HEK293 (cell line): ENCODE measurements around the gene LPAR2.

ENCODE experiments used
- CTCF ChIA-PET: fragments of 350-600 bp; formaldehyde crosslinking; extraction: SDS; loops from one replicate; lab custom pipeline; 2021; ENCODE audit warnings: antibody characterized with exemption; lab: Yijun Ruan, JAX
- POLR2A ChIA-PET: fragments of 300-600 bp; formaldehyde crosslinking; extraction: SDS; loops from one replicate; lab custom pipeline; 2020; ENCODE audit warnings: antibody characterized with exemption, inconsistent platforms; lab: Yijun Ruan, JAX
- H3K27ac ChIP-seq: fragments of 200-500 bp; sonication (Bioruptor generic); 2 replicates; pipeline ENCODE4 v1.5.1; 2014; ENCODE audit warnings: low read depth, low read length, control low read depth, inconsistent platforms; ENCODE audit errors: extremely low read depth
- H3K36me3 ChIP-seq, 2 experiments: fragments of 200-500 bp in 1 of 2; sonication (Bioruptor generic) in 1 of 2; 1 replicate in 1 of 2; 2 replicates in 1 of 2; pipeline ENCODE4 v1.5.1; 2014 to 2017; ENCODE audit warnings: inconsistent platforms in 2 of 2, low read length in 2 of 2; ENCODE audit not compliant: control insufficient read depth in 2 of 2, insufficient read depth in 1 of 2
- H3K4me1 ChIP-seq: fragments of 200-500 bp; sonication (Bioruptor generic); 2 replicates; pipeline ENCODE4 v1.5.1; 2014; ENCODE audit warnings: mild to moderate bottlenecking, low read length, inconsistent platforms; ENCODE audit not compliant: control insufficient read depth, insufficient read depth
- H3K4me3 ChIP-seq: 2 replicates; pipeline ENCODE4 v1.5.1; 2011; ENCODE audit warnings: low read depth, mild to moderate bottlenecking, control low read depth, low read length, moderate library complexity
- H3K9me3 ChIP-seq: fragments of 200-500 bp; sonication (Bioruptor generic); 2 replicates; pipeline ENCODE4 v1.5.1; 2014; ENCODE audit warnings: low read depth, low read length, inconsistent platforms; ENCODE audit not compliant: control insufficient read depth, insufficient read depth
- GLI2 ChIP-seq: fragments of 450-650 bp; formaldehyde crosslinking; IDR thresholded peaks from 2 replicates; pipeline ENCODE4; 2017; ENCODE audit warnings: missing biosample characterization, missing genetic modification characterization, low read depth, borderline replicate concordance
- IKZF3 ChIP-seq: fragments of 450-650 bp; IDR thresholded peaks from 2 replicates; pipeline ENCODE4 v1.5.0; 2018; ENCODE audit warnings: missing biosample characterization, mild to moderate bottlenecking, missing genetic modification characterization, moderate library complexity
- PATZ1 ChIP-seq: fragments of 450-650 bp; formaldehyde crosslinking; IDR thresholded peaks from 2 replicates; pipeline ENCODE4 v1.5.1; 2016; ENCODE audit warnings: missing biosample characterization, missing genetic modification characterization
- RBAK ChIP-seq: fragments of 450-650 bp; formaldehyde crosslinking; IDR thresholded peaks from 2 replicates; pipeline ENCODE4 v1.5.1; 2016; ENCODE audit warnings: missing biosample characterization, missing genetic modification characterization
- SP2 ChIP-seq: fragments of 450-650 bp; formaldehyde crosslinking; IDR thresholded peaks from 2 replicates; pipeline ENCODE4 v1.5.1; 2016; ENCODE audit warnings: missing biosample characterization, missing genetic modification characterization
- SP3 ChIP-seq: fragments of 450-650 bp; formaldehyde crosslinking; IDR thresholded peaks from 2 replicates; pipeline ENCODE4 v1.5.1; 2016; ENCODE audit warnings: missing biosample characterization, missing genetic modification characterization
- YY1 ChIP-seq: fragments of 450-650 bp; formaldehyde crosslinking; IDR thresholded peaks from 2 replicates; pipeline ENCODE4 v1.5.1; 2018; ENCODE audit warnings: missing biosample characterization, missing genetic modification characterization
- ZBTB7A ChIP-seq: fragments of 450-650 bp; formaldehyde crosslinking; IDR thresholded peaks from 2 replicates; pipeline ENCODE4 v1.5.1; 2016; ENCODE audit warnings: low read depth, missing biosample characterization, missing genetic modification characterization
- ZEB2 ChIP-seq: fragments of 450-650 bp; formaldehyde crosslinking; IDR thresholded peaks from 2 replicates; pipeline ENCODE4 v1.5.1; 2016; ENCODE audit warnings: missing biosample characterization, missing genetic modification characterization
- ZFHX2 ChIP-seq: fragments of 450-650 bp; formaldehyde crosslinking; conservative IDR thresholded peaks from 2 replicates; pipeline ENCODE4 v1.5.1; 2016; ENCODE audit warnings: missing biosample characterization, missing genetic modification characterization
- ZFP69B ChIP-seq: fragments of 450-650 bp; formaldehyde crosslinking; IDR thresholded peaks from 2 replicates; pipeline ENCODE4 v1.5.1; 2016; ENCODE audit warnings: missing biosample characterization, missing genetic modification characterization
- ZIC2 ChIP-seq: fragments of 450-650 bp; formaldehyde crosslinking; IDR thresholded peaks from 2 replicates; pipeline ENCODE4 v1.5.1; 2016; ENCODE audit warnings: missing biosample characterization, missing genetic modification characterization
- ZNF121 ChIP-seq: fragments of 450-650 bp; formaldehyde crosslinking; IDR thresholded peaks from 2 replicates; pipeline ENCODE4 v1.5.1; 2016; ENCODE audit warnings: missing biosample characterization, missing genetic modification characterization
- ZNF140 ChIP-seq: fragments of 450-650 bp; formaldehyde crosslinking; IDR thresholded peaks from 2 replicates; pipeline ENCODE4 v1.5.1; 2016; ENCODE audit warnings: missing biosample characterization, missing genetic modification characterization
- ZNF175 ChIP-seq: fragments of 450-650 bp; formaldehyde crosslinking; IDR thresholded peaks from 2 replicates; pipeline ENCODE4 v1.5.1; 2016; ENCODE audit warnings: missing biosample characterization, missing genetic modification characterization
- ZNF274 ChIP-seq, 2 experiments: fragments of 200-500 bp in 1 of 2; fragments of 450-650 bp in 1 of 2; sonication (Bioruptor generic) in 1 of 2; formaldehyde crosslinking in 1 of 2; IDR thresholded peaks; 2 replicates each; pipeline versions ENCODE4 v1.5.1 to v1.6.1; 2014 to 2016; ENCODE audit warnings: borderline replicate concordance in 1 of 2, inconsistent platforms in 1 of 2, low read length in 1 of 2, missing biosample characterization in 1 of 2, missing genetic modification characterization in 1 of 2
- ZNF560 ChIP-seq: fragments of 450-650 bp; formaldehyde crosslinking; IDR thresholded peaks from 2 replicates; pipeline ENCODE4 v1.5.1; 2017; ENCODE audit warnings: missing biosample characterization, missing genetic modification characterization, borderline replicate concordance
- ZNF600 ChIP-seq: fragments of 450-650 bp; formaldehyde crosslinking; IDR thresholded peaks from 2 replicates; pipeline ENCODE4 v1.5.1; 2016; ENCODE audit warnings: missing biosample characterization, missing genetic modification characterization
- ZNF623 ChIP-seq: fragments of 450-650 bp; formaldehyde crosslinking; IDR thresholded peaks from 2 replicates; pipeline ENCODE4 v1.5.1; 2016; ENCODE audit warnings: missing biosample characterization, missing genetic modification characterization
- ZNF843 ChIP-seq: fragments of 450-650 bp; formaldehyde crosslinking; IDR thresholded peaks from 2 replicates; pipeline ENCODE4 v1.5.1; 2016; ENCODE audit warnings: missing biosample characterization, missing genetic modification characterization
- TF ChIP-seq, protein P1 (sequence below): fragments of 450-650 bp; formaldehyde crosslinking; conservative IDR thresholded peaks from 2 replicates; pipeline ENCODE4 v1.5.1; 2016; ENCODE audit warnings: low read depth, missing biosample characterization, missing genetic modification characterization

Gene LPAR2

GRCh38 chr19:19628501-19629134 is 598 bp upstream of the LPAR2 start:
- H3K27ac ChIP-seq: no peak overlapping the region
- H3K36me3 ChIP-seq: peaks cover 0 to 14% of the 10 kb centered on the region in 2 experiments; a peak in 2 of 3 replicates
- TF ChIP-seq ZNF600 (tag by site-specific recombination) (0 out of 2 replicates have a peak, but pooled peaks have one; percentile 23), ZEB2 (tag by site-specific recombination) (no peak)
- ChIA-PET CTCF (interaction anchor here (0.9 to 1.0 kb wide), 2 partner anchors 15 to 96 kb away, joined by 4 read pairs; no protein-coding TSS in a partner anchor), POLR2A (interaction anchor here (0.5 to 0.6 kb wide), 2 partner anchors 15 to 72 kb away, joined by 3 to 4 read pairs; no protein-coding TSS in a partner anchor)
- peak overlapping the region; percentile 40 for H3K4me3 ChIP-seq
- H3K9me3 ChIP-seq: no peaks in the 10 kb centered on the region
- H3K4me1 ChIP-seq: no peaks in the 10 kb centered on the region

DNA sequence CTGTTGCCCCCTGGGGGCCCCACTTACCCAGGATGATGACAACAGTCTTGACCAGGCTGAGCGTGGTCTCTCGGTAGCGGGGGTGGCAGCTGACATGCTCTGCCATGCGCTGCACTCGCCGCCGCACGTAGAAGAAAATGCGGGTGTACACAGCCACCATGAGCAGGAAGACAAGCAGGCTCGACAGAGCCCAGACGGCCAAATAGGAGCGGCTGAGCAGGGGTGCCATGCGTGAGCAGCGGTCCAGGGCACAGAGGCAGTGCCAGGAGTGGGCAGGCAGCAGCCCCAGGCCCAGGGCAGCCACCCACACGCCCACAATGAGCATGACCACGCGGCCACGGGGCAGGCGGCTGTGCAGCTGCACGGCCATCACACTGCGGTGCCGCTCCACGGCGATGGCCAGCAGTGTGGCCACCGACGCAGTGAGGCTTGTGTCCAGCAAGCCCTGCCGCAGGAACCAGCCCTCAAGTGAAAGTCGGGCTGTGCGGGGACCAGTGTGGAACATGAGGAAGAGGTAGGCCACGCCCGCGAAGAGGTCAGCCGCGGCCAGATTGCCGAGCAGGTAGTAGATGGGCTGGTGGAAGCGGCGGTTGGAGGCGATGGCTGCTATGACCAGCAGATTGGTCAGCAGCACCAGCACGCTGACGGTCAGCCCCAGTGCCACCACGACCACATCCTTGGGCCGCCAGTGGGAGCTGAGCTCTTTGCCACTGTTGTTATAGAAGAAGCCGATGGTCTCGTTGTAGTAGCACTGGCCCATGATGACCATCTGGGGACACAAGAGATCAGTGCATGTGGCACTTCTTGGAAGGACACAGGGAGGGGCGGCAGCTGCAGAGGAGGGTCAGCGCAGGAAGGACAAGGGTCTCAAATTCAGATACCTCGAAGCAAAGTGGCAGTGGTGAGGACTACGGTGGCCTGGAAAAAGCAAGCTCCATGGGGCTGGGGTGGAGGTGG is 1.2 kb downstream of the LPAR2 start:
- Histone ChIP-seq H3K9me3 (no peaks in the 10 kb centered on the region), H3K36me3 (peaks cover 0 to 5% of the 10 kb centered on the region in 2 experiments; a peak in 2 of 3 replicates), H3K4me3 (no peak overlapping the region), H3K27ac (peak overlapping the region; percentile 49; the same call in 1 of the 2 replicates), H3K4me1 (no peaks in the 10 kb centered on the region)
- ChIA-PET POLR2A (interaction anchor here (0.7 kb wide), 1 partner anchor 105 kb away, joined by 3 read pairs; no protein-coding TSS in a partner anchor), CTCF (interaction anchor here (0.7 kb wide), 1 partner anchor 15 kb away, joined by 3 read pairs; no protein-coding TSS in a partner anchor)
- TF ChIP-seq ZIC2 (tag by site-specific recombination): no peak
- no peak for TF ChIP-seq ZNF175 (tag by site-specific recombination)
- TF ChIP-seq SP3 (tag by site-specific recombination): no peak
- no peak for TF ChIP-seq ZNF140 (tag by site-specific recombination)
- 0 out of 2 replicates have a peak, but pooled peaks have one; percentile 10 for TF ChIP-seq ZFHX2 (tag by site-specific recombination)
- TF ChIP-seq ZNF843 (tag by site-specific recombination): no peak
- TF ChIP-seq ZNF560: no peak

DNA sequence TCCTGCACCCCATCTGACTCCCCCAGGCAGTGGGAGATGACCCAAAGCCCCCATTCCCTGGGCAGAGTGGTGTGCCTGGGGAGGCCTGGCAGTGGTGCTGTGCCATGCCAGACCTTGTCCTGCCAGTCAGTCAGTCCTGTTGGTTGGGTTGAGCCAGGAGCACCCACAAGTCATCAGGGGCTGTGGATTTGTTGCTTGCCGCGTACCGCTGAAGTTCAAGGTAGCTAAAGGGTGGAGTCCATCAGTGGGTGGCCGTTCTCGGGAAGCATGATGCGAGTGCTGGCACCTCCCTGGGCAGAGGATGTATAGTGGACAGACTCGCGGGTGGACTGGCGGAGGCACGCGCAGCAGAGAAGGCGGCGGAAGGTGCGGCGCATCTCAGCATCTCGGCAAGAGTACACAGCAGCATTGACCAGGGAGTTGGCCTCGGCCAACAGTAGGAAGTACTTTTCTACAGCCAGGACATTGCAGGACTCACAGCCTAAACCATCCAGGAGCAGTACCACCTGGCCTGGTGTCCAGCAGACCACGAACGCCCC is 3.9 kb downstream of the LPAR2 start:
- POLR2A ChIA-PET: no interaction called here
- Histone ChIP-seq H3K36me3 (no peaks in the 10 kb centered on the region; a peak in 1 of 3 replicates), H3K4me3 (no peak overlapping the region), H3K9me3 (no peaks in the 10 kb centered on the region), H3K4me1 (no peaks in the 10 kb centered on the region), H3K27ac (no peak overlapping the region)
- CTCF ChIA-PET: interaction anchor here (0.6 kb wide), 1 partner anchor 19 kb away, joined by 3 read pairs; no protein-coding TSS in a partner anchor
- TF ChIP-seq ZNF121 (no peak), PATZ1 (tag by site-specific recombination) (no peak), IKZF3 (tag by site-specific recombination) (no peak), ZFP69B (tag by site-specific recombination) (no peak), YY1 (no peak), GLI2 (no peak), ZNF274 (IDR thresholded peaks at IDR 0.05; ENCODE audit: low read length) (no peak), ZNF274 (tag by site-specific recombination; IDR thresholded peaks at IDR 0.05; ENCODE audit: borderline replicate concordance) (no peak), ZBTB7A (tag by site-specific recombination) (no peak), RBAK (tag by site-specific recombination) (no peak), SP2 (tag by site-specific recombination) (no peak), ZNF623 (tag by site-specific recombination) (no peak)
- TF ChIP-seq, protein P1, sequence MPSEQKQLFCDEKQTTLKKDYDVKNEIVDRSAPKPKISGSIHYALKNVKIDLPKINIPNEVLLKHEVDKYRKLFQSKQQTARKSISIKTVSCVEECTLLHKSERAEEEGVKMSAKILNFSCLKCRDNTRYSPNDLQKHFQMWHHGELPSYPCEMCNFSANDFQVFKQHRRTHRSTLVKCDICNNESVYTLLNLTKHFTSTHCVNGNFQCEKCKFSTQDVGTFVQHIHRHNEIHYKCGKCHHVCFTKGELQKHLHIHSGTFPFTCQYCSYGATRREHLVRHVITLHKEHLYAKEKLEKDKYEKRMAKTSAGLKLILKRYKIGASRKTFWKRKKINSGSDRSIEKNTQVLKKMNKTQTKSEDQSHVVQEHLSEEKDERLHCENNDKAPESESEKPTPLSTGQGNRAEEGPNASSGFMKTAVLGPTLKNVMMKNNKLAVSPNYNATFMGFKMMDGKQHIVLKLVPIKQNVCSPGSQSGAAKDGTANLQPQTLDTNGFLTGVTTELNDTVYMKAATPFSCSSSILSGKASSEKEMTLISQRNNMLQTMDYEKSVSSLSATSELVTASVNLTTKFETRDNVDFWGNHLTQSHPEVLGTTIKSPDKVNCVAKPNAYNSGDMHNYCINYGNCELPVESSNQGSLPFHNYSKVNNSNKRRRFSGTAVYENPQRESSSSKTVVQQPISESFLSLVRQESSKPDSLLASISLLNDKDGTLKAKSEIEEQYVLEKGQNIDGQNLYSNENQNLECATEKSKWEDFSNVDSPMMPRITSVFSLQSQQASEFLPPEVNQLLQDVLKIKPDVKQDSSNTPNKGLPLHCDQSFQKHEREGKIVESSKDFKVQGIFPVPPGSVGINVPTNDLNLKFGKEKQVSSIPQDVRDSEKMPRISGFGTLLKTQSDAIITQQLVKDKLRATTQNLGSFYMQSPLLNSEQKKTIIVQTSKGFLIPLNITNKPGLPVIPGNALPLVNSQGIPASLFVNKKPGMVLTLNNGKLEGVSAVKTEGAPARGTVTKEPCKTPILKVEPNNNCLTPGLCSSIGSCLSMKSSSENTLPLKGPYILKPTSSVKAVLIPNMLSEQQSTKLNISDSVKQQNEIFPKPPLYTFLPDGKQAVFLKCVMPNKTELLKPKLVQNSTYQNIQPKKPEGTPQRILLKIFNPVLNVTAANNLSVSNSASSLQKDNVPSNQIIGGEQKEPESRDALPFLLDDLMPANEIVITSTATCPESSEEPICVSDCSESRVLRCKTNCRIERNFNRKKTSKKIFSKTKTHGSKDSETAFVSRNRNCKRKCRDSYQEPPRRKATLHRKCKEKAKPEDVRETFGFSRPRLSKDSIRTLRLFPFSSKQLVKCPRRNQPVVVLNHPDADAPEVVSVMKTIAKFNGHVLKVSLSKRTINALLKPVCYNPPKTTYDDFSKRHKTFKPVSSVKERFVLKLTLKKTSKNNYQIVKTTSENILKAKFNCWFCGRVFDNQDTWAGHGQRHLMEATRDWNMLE (tag by site-specific recombination): no peak
